ENCODE results near the gene HSD11B2.

Gene HSD11B2

GRCh38 chr16:67417333-67418061, 13.4 kb upstream of the HSD11B2 start:
- TF ChIP-seq, protein P1, sequence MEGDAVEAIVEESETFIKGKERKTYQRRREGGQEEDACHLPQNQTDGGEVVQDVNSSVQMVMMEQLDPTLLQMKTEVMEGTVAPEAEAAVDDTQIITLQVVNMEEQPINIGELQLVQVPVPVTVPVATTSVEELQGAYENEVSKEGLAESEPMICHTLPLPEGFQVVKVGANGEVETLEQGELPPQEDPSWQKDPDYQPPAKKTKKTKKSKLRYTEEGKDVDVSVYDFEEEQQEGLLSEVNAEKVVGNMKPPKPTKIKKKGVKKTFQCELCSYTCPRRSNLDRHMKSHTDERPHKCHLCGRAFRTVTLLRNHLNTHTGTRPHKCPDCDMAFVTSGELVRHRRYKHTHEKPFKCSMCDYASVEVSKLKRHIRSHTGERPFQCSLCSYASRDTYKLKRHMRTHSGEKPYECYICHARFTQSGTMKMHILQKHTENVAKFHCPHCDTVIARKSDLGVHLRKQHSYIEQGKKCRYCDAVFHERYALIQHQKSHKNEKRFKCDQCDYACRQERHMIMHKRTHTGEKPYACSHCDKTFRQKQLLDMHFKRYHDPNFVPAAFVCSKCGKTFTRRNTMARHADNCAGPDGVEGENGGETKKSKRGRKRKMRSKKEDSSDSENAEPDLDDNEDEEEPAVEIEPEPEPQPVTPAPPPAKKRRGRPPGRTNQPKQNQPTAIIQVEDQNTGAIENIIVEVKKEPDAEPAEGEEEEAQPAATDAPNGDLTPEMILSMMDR (IDR thresholded peaks at IDR 0.05; ENCODE audit: low read depth, low read length): no peak
- no peak for DNase-seq (ENCODE audit: low read depth in 2 of 2)
- no peak overlapping the region for H3K4me3 ChIP-seq (replicated peaks in 1 of 2; ENCODE audit: low read depth in 2 of 2, low read length in 2 of 2)

DNA sequence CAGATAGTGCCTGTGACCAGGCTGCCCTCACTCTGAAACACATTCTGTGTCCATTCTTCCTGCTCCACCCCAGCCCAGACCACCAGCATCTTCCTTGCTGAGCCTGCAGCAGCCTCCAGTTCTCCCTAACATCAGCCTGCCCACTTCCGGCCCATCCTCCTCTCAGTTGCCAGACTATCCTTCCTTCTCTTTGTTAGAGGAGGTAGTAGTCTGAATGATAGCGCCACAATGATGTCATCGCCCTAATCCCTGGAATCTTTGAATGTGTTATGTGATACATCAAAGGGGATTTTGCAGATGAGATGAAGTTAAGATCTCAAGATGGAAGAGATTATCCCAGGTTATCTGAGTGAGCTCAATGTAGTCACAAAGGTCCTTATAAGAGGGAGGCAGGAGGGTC, 11.4 kb upstream of the HSD11B2 start:
- DNase-seq (ENCODE audit: low read depth in 2 of 2): no peak
- H3K4me3 ChIP-seq (replicated peaks in 1 of 2; ENCODE audit: low read depth in 2 of 2, low read length in 2 of 2): no peak overlapping the region
- TF ChIP-seq, protein P1 (IDR thresholded peaks at IDR 0.05; ENCODE audit: low read depth, low read length): no peak

- H3K4me3 ChIP-seq (replicated peaks in 1 of 2; ENCODE audit: low read depth in 2 of 2, low read length in 2 of 2): no peak overlapping the region
- TF ChIP-seq, protein P1 (IDR thresholded peaks at IDR 0.05; ENCODE audit: low read depth, low read length): no peak
- DNase-seq (ENCODE audit: low read depth in 2 of 2): no peak
These were observed 11.0 kb upstream of the HSD11B2 start for GRCh38 chr16:67419931-67420330.

DNA sequence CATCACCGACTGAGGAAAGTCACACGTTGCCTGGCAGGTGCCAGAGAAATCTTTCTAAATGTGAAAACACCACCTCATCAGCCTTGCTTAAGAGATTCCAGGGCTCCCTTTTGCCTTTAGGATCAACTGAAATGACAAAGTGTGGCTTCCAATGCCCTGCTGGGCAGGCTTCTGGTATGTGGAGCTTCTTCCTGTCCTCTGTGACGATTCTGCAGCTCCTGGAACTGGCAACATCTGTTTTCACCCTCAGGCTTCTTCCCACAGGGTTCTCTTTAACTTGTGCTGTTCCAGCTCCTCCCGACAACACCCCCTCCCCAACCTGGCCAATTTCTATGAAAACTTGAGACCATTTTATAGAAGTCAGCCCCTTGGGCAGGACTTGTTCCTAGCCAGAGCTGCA, 9.9 kb upstream of the HSD11B2 start:
- no peak overlapping the region for H3K4me3 ChIP-seq (replicated peaks in 1 of 2; ENCODE audit: low read depth in 2 of 2, low read length in 2 of 2)
- TF ChIP-seq, protein P1 (IDR thresholded peaks at IDR 0.05; ENCODE audit: low read depth, low read length): no peak
- no peak for DNase-seq (ENCODE audit: low read depth in 2 of 2)

GRCh38 chr16:67423015-67423414, 7.9 kb upstream of the HSD11B2 start:
- no peak for DNase-seq (ENCODE audit: low read depth in 2 of 2)
- no peak overlapping the region for H3K4me3 ChIP-seq (replicated peaks in 1 of 2; ENCODE audit: low read depth in 2 of 2, low read length in 2 of 2)
- TF ChIP-seq, protein P1 (IDR thresholded peaks at IDR 0.05; ENCODE audit: low read depth, low read length): no peak

- TF ChIP-seq, protein P1 (IDR thresholded peaks at IDR 0.05; ENCODE audit: low read depth, low read length): no peak
- H3K4me3 ChIP-seq (replicated peaks in 1 of 2; ENCODE audit: low read depth in 2 of 2, low read length in 2 of 2): no peak overlapping the region
- no peak for DNase-seq (ENCODE audit: low read depth in 2 of 2)
These were observed 7.2 kb upstream of the HSD11B2 start for GRCh38 chr16:67423611-67424260.

Measured in cardiac fibroblast (primary cell).